Loucy (cell line): Measurements from ENCODE around the gene RASAL1.

Experiments
- EZH2phosphoT487 ChIP-seq: fragments of 200-600 bp; IDR thresholded peaks from 2 replicates; pipeline ENCODE4 v1.6.1; 2018; ENCODE audit warnings: antibody characterized with exemption, mild to moderate bottlenecking, moderate library complexity, borderline replicate concordance
- TF ChIP-seq, protein P1 (sequence below): fragments of 200-600 bp; sonication (generic); conservative IDR thresholded peaks from 2 replicates; pipeline ENCODE4 v1.5.1; 2014; ENCODE audit warnings: mild to moderate bottlenecking, antibody characterized with exemption, low read length

DNA sequence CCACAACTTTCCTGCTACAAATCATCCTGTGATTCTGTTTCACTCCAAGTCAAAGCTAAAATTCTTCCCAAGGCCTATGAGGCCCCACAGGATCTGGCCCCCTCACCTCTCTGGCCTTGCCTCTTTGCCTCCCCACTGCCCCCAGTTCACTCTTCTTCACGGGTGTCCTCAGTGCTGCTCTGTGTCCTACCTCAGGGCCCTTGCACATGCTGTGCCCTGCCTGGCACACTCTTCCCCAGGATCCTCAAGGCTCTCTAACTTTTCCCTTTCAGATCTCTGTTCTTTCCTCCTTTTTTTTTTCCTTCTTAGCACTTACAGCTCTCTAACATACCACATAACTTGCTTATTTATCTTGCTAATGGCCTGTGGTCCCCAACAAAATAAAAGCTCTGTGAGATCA lies 29.2 kb downstream of the RASAL1 start:
- TF ChIP-seq, protein P1, sequence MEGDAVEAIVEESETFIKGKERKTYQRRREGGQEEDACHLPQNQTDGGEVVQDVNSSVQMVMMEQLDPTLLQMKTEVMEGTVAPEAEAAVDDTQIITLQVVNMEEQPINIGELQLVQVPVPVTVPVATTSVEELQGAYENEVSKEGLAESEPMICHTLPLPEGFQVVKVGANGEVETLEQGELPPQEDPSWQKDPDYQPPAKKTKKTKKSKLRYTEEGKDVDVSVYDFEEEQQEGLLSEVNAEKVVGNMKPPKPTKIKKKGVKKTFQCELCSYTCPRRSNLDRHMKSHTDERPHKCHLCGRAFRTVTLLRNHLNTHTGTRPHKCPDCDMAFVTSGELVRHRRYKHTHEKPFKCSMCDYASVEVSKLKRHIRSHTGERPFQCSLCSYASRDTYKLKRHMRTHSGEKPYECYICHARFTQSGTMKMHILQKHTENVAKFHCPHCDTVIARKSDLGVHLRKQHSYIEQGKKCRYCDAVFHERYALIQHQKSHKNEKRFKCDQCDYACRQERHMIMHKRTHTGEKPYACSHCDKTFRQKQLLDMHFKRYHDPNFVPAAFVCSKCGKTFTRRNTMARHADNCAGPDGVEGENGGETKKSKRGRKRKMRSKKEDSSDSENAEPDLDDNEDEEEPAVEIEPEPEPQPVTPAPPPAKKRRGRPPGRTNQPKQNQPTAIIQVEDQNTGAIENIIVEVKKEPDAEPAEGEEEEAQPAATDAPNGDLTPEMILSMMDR: no peak
- no peak for TF ChIP-seq EZH2phosphoT487
